ENCODE data around the gene KCTD13. TPM values are rescaled to one million over a fixed set of nuclear protein-coding genes. Genes with fewer than 3 reads are reported as not detected.

The KCTD13 gene
- total RNA-seq, 2 experiments from 2014 or later = 40.0 to 43.8 TPM

GRCh38 chr16:29959293-29959692, 33.3 kb upstream of the KCTD13 start:
- intact Hi-C loops (cut with DNase I, micrococcal nuclease) = no loop called here
- H3K4me3 Mint-ChIP-seq = peak overlapping the region; percentile 56
- H3K27ac ChIP-seq (ENCODE audit: low read depth in 1 of 2, low read length in 2 of 2) = no peak overlapping the region
- H3K4me1 ChIP-seq (ENCODE audit: insufficient read depth, low read length) = peaks cover 23% of the 10 kb centered on the region
- CTCF ChIA-PET = interaction anchor here (0.9 kb wide), 1 partner anchor 33 kb away, joined by 3 read pairs; no protein-coding TSS in a partner anchor
- peak overlapping the region; percentile 71 for H3K27ac Mint-ChIP-seq
- no peaks in the 10 kb centered on the region for H3K27me3 Mint-ChIP-seq
- peak in 3 of 14 experiments; percentile 29 to 40 (median 33) for DNase-seq
- H3K36me3 ChIP-seq (ENCODE audit: insufficient read depth, low read length) = no peaks in the 10 kb centered on the region
- H3K4me3 ChIP-seq (ENCODE audit: low read length) = no peak overlapping the region
- no peaks in the 10 kb centered on the region for H3K9me3 Mint-ChIP-seq
- no peak for TF ChIP-seq CTCF (IDR thresholded peaks at IDR 0.05)
- POLR2A ChIA-PET = no interaction called here
- no peaks in the 10 kb centered on the region for H3K27me3 ChIP-seq (ENCODE audit: control insufficient read depth in 1 of 2, insufficient read depth in 2 of 2, low read length in 2 of 2)
- peaks cover 5% of the 10 kb centered on the region for H3K36me3 Mint-ChIP-seq (ENCODE audit: low read depth)
- H3K9me3 ChIP-seq (ENCODE audit: control insufficient read depth in 1 of 2, insufficient read depth in 1 of 2, low read length in 2 of 2) = no peaks in the 10 kb centered on the region
- no peak for ATAC-seq (ENCODE audit: poor library complexity)
- peaks cover 20% of the 10 kb centered on the region for H3K4me1 Mint-ChIP-seq (ENCODE audit: low read depth)

- Histone ChIP-seq H3K4me3 (ENCODE audit: low read length) (no peak overlapping the region), H3K36me3 (ENCODE audit: insufficient read depth, low read length) (no peaks in the 10 kb centered on the region), H3K27me3 (ENCODE audit: control insufficient read depth in 1 of 2, insufficient read depth in 2 of 2, low read length in 2 of 2) (no peaks in the 10 kb centered on the region), H3K27ac (ENCODE audit: low read depth in 1 of 2, low read length in 2 of 2) (no peak overlapping the region), H3K9me3 (ENCODE audit: control insufficient read depth in 1 of 2, insufficient read depth in 1 of 2, low read length in 2 of 2) (no peaks in the 10 kb centered on the region), H3K4me1 (ENCODE audit: insufficient read depth, low read length) (peaks cover 23% of the 10 kb centered on the region)
- no peak for TF ChIP-seq CTCF (IDR thresholded peaks at IDR 0.05)
- no peak for DNase-seq
- H3K27ac Mint-ChIP-seq = no peak overlapping the region
- H3K27me3 Mint-ChIP-seq = no peaks in the 10 kb centered on the region
- ATAC-seq (ENCODE audit: poor library complexity) = no peak
- peaks cover 5% of the 10 kb centered on the region for H3K36me3 Mint-ChIP-seq (ENCODE audit: low read depth)
- peaks cover 20% of the 10 kb centered on the region for H3K4me1 Mint-ChIP-seq (ENCODE audit: low read depth)
- ChIA-PET CTCF (interaction anchor here (0.9 kb wide), 1 partner anchor 32 kb away, joined by 3 read pairs; no protein-coding TSS in a partner anchor), POLR2A (interaction anchor here (1.2 kb wide), 1 partner anchor 15 kb away, joined by 4 read pairs; the partner anchor contains the start of gene TAOK2)
- no peak overlapping the region for H3K4me3 Mint-ChIP-seq
- intact Hi-C loops (cut with DNase I, micrococcal nuclease) = no loop called here
- H3K9me3 Mint-ChIP-seq = no peaks in the 10 kb centered on the region
These were observed 32.7 kb upstream of the KCTD13 start for GRCh38 chr16:29958756-29959155.

- ATAC-seq (ENCODE audit: poor library complexity) (no peak), DNase-seq (no peak)
- Histone ChIP-seq H3K4me1 (ENCODE audit: insufficient read depth, low read length) (no peaks in the 10 kb centered on the region), H3K27ac (ENCODE audit: low read depth in 1 of 2, low read length in 2 of 2) (no peak overlapping the region), H3K4me3 (ENCODE audit: low read length) (no peak overlapping the region), H3K9me3 (ENCODE audit: control insufficient read depth in 1 of 2, insufficient read depth in 1 of 2, low read length in 2 of 2) (peaks cover 0 to 5% of the 10 kb centered on the region in 2 experiments), H3K36me3 (ENCODE audit: insufficient read depth, low read length) (no peaks in the 10 kb centered on the region), H3K27me3 (ENCODE audit: control insufficient read depth in 1 of 2, insufficient read depth in 2 of 2, low read length in 2 of 2) (no peaks in the 10 kb centered on the region)
- no peaks in the 10 kb centered on the region for H3K4me1 Mint-ChIP-seq (ENCODE audit: low read depth)
- no peak overlapping the region for H3K4me3 Mint-ChIP-seq
- TF ChIP-seq CTCF (IDR thresholded peaks at IDR 0.05) = no peak
- intact Hi-C loops (cut with DNase I, micrococcal nuclease) = no loop called here
- H3K9me3 Mint-ChIP-seq = peaks cover 2% of the 10 kb centered on the region
- H3K27me3 Mint-ChIP-seq = no peaks in the 10 kb centered on the region
- H3K27ac Mint-ChIP-seq = no peak overlapping the region
- no peaks in the 10 kb centered on the region for H3K36me3 Mint-ChIP-seq (ENCODE audit: low read depth)
- ChIA-PET CTCF (no interaction called here), POLR2A (no interaction called here)
These were observed 25.8 kb upstream of the KCTD13 start for GRCh38 chr16:29951625-29952365.
